GM23338 (cell line): ENCODE data around the gene ERCC6L. TPM values are rescaled to one million over a fixed set of nuclear protein-coding genes. Genes with fewer than 3 reads are reported as not detected.

ENCODE experiments used
- ATAC-seq: fragments of 200-7000 bp; cut with Tn5 transposase; 3 replicates; pipeline ENCODE4 v1.9.1; 2020
- DNase-seq: peaks from one replicate; pipeline ENCODE4 v3.0.0-alpha.2; 2015; ENCODE audit warnings: low spot score
- H2AFZ ChIP-seq: fragments of 200-600 bp; sonication (generic); 2 replicates; pipeline ENCODE4 v1.8.0; 2016; ENCODE audit warnings: antibody characterized with exemption, mild to moderate bottlenecking, moderate library complexity
- H3F3A ChIP-seq: fragments of 200-600 bp; sonication (generic); replicated peaks from 2 replicates; pipeline ENCODE4 v1.8.0; 2017; ENCODE audit warnings: antibody characterized with exemption, mixed run types, low read depth
- H3K27ac ChIP-seq: fragments of 200-600 bp; sonication (generic); 2 replicates; pipeline ENCODE4 v1.6.1; 2016; ENCODE audit warnings: low read depth
- H3K27me3 ChIP-seq: fragments of 200-600 bp; sonication (generic); 2 replicates; pipeline ENCODE4 v1.8.0; 2016; ENCODE audit warnings: mild to moderate bottlenecking, mixed run types, moderate library complexity; ENCODE audit not compliant: insufficient read depth
- H3K36me3 ChIP-seq: fragments of 200-600 bp; sonication (generic); 2 replicates; pipeline ENCODE4 v1.8.0; 2016; ENCODE audit warnings: mild to moderate bottlenecking; ENCODE audit not compliant: insufficient read depth
- H3K4me1 ChIP-seq: fragments of 200-600 bp; sonication (generic); 2 replicates; pipeline ENCODE4 v1.8.0; 2016; ENCODE audit warnings: mild to moderate bottlenecking, moderate library complexity; ENCODE audit not compliant: insufficient read depth
- H3K4me2 ChIP-seq: fragments of 200-600 bp; sonication (generic); 2 replicates; pipeline ENCODE4 v1.7.1; 2017; ENCODE audit warnings: mixed run types
- H3K4me3 ChIP-seq: fragments of 200-600 bp; sonication (generic); 2 replicates; pipeline ENCODE4 v1.6.1; 2016; ENCODE audit warnings: mixed run types
- H3K79me2 ChIP-seq: fragments of 200-600 bp; sonication (generic); replicated peaks from 2 replicates; pipeline ENCODE4 v1.8.0; 2017; ENCODE audit warnings: mild to moderate bottlenecking; ENCODE audit not compliant: insufficient read depth
- H3K9me2 ChIP-seq: fragments of 200-600 bp; sonication (generic); 2 replicates; pipeline ENCODE4 v1.8.0; 2017; ENCODE audit not compliant: insufficient read depth
- H4K20me1 ChIP-seq: fragments of 200-600 bp; sonication (generic); replicated peaks from 2 replicates; pipeline ENCODE4 v1.8.0; 2017; ENCODE audit warnings: mild to moderate bottlenecking; ENCODE audit not compliant: insufficient read depth
- H3K27ac Mint-ChIP-seq: 2 replicates; pipeline ENCODE4 v1.8.0; 2020; ENCODE audit warnings: inconsistent platforms, mild to moderate bottlenecking, moderate library complexity, mixed read lengths
- H3K27me3 Mint-ChIP-seq: 3 replicates; pipeline ENCODE4 v1.8.0; 2022; ENCODE audit warnings: low read depth, mild to moderate bottlenecking, moderate library complexity, mixed read lengths, inconsistent platforms; ENCODE audit not compliant: insufficient read depth, poor library complexity
- H3K36me3 Mint-ChIP-seq: 3 replicates; pipeline ENCODE4 v1.8.0; 2021; ENCODE audit warnings: low read depth, mild to moderate bottlenecking, inconsistent platforms, moderate library complexity, mixed read lengths
- H3K4me1 Mint-ChIP-seq: 3 replicates; pipeline ENCODE4 v1.8.0; 2020; ENCODE audit warnings: mild to moderate bottlenecking, inconsistent platforms, mixed read lengths
- H3K4me3 Mint-ChIP-seq: 3 replicates; pipeline ENCODE4 v1.8.0; 2021; ENCODE audit warnings: moderate library complexity, mild to moderate bottlenecking, inconsistent platforms, mixed read lengths
- H3K9me3 Mint-ChIP-seq: 3 replicates; pipeline ENCODE4 v1.8.0; 2020; ENCODE audit warnings: moderate library complexity, mild to moderate bottlenecking, inconsistent platforms, mixed read lengths
- CREB1 ChIP-seq: fragments of 250-450 bp; sonication (Bioruptor Pico); IDR thresholded peaks from 2 replicates; pipeline ENCODE4 v1.5.0; 2020; ENCODE audit warnings: low read depth, mild to moderate bottlenecking, moderate library complexity
- EZH2 ChIP-seq: fragments of 200-600 bp; sonication (generic); IDR thresholded peaks from one replicate; pipeline ENCODE4 v1.8.0; 2017; ENCODE audit warnings: antibody characterized with exemption, mild to moderate bottlenecking, low read depth; ENCODE audit not compliant: unreplicated experiment
- JUNB ChIP-seq: IDR thresholded peaks from one replicate; pipeline ENCODE4 v1.6.1; 2016; ENCODE audit warnings: antibody characterized with exemption; ENCODE audit not compliant: unreplicated experiment
- NANOG ChIP-seq: IDR thresholded peaks from 2 replicates; pipeline ENCODE4 v1.6.1; 2016; ENCODE audit warnings: antibody characterized with exemption, borderline replicate concordance
- POLR2AphosphoS5 ChIP-seq: IDR thresholded peaks from 2 replicates; pipeline ENCODE4 v1.6.1; 2016; ENCODE audit warnings: antibody characterized with exemption, low read depth
- polyA plus RNA-seq: library from polyadenylated mRNA; unstranded; fragments of >200 nt; fragmentation: Nextera tagmentation; extraction: Ambion mirVana; gene quantifications from 2 replicates; pipeline ENCODE4 v1.2.1, GENCODE V29; 2016
- small RNA-seq: library from RNA; depleted of rRNA; stranded (forward); fragments of <200 nt; gene quantifications from one replicate; pipeline ENCODE3, GENCODE V24; 2014; ENCODE audit warnings: low replicate concordance
- total RNA-seq: library from RNA; depleted of rRNA; stranded (reverse); fragments of >200 nt; shearing (Covaris generic); gene quantifications from 2 replicates; pipeline ENCODE4 v1.2.3, GENCODE V29; 2014; rRNA removed
- TF ChIP-seq, protein P1 (sequence below), 2 experiments: fragments of 200-600 bp in 1 of 2; sonication (generic) in 1 of 2; conservative IDR thresholded peaks; 2 replicates each; pipeline versions ENCODE4 v1.5.1 to v1.6.1; 2016 to 2017; ENCODE audit warnings: antibody characterized with exemption in 2 of 2, low read depth in 2 of 2, mild to moderate bottlenecking in 2 of 2, moderate library complexity in 1 of 2
- TF ChIP-seq, protein P2 (sequence below): IDR thresholded peaks from 2 replicates; pipeline ENCODE4 v1.6.1; 2016; ENCODE audit warnings: antibody characterized with exemption

ERCC6L gene
- total and polyA plus RNA-seq, 2 experiments from 2014 or later = 11.3 to 23.1 TPM

DNA sequence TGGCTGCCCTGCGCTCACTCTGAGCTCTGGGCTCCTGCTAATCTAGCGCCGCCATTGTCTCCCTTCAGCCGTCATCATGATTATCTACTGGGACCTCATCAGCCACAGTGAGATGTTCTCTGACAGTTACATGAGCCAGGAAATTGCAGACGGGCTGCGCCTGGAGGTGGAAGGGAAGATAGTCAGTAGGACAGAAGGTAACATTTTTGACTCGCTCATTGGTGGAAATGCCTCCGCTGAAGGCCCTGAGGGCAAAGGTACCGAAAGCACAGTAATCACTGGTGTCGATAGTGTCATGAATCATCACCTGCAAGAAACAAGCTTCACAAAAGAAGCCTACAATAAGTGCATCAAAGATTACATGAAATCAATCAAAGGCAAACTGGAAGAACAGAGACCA lies 79.1 kb downstream of the ERCC6L start (continued):
- TF ChIP-seq, protein P1, sequence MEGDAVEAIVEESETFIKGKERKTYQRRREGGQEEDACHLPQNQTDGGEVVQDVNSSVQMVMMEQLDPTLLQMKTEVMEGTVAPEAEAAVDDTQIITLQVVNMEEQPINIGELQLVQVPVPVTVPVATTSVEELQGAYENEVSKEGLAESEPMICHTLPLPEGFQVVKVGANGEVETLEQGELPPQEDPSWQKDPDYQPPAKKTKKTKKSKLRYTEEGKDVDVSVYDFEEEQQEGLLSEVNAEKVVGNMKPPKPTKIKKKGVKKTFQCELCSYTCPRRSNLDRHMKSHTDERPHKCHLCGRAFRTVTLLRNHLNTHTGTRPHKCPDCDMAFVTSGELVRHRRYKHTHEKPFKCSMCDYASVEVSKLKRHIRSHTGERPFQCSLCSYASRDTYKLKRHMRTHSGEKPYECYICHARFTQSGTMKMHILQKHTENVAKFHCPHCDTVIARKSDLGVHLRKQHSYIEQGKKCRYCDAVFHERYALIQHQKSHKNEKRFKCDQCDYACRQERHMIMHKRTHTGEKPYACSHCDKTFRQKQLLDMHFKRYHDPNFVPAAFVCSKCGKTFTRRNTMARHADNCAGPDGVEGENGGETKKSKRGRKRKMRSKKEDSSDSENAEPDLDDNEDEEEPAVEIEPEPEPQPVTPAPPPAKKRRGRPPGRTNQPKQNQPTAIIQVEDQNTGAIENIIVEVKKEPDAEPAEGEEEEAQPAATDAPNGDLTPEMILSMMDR (conservative IDR thresholded peaks at IDR 0.05; ENCODE audit: low read depth in 2 of 2) = no peak
- TF ChIP-seq EZH2 (no peak), POLR2AphosphoS5 (no peak), NANOG (no peak)

DNA sequence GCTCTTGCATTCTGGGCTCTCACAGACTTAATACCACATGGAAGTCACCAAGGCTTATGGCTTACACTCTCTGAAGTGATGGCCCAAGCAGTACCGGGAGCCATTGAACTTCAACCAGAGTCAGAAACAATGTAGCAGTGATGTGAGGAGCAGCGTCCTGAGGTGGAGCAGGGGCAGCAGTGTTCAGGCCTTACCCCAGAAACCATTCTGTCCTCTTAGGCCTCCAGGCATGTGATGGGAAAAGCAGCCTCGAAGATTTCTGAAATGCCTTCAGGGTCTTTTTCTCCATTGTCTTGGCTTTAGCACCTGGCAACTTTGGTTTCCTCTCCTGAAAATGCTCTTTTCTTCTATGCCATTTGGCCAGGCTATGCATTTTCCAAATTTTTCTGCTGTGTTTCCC lies 80.1 kb downstream of the ERCC6L start:
- Histone ChIP-seq H3F3A (no peaks in the 10 kb centered on the region), H3K79me2 (no peaks in the 10 kb centered on the region), H3K4me1 (no peaks in the 10 kb centered on the region), H3K4me2 (no peak overlapping the region), H3K27ac (no peak overlapping the region), H3K4me3 (no peak overlapping the region), H3K36me3 (no peaks in the 10 kb centered on the region), H2AFZ (no peak overlapping the region), H4K20me1 (no peaks in the 10 kb centered on the region), H3K27me3 (no peaks in the 10 kb centered on the region), H3K9me2 (no peaks in the 10 kb centered on the region)
- DNase-seq = no peak
- Mint-ChIP-seq H3K4me3 (no peak overlapping the region), H3K36me3 (peaks cover 7% of the 10 kb centered on the region), H3K4me1 (no peaks in the 10 kb centered on the region), H3K27ac (no peak overlapping the region), H3K27me3 (no peaks in the 10 kb centered on the region), H3K9me3 (peaks cover 24% of the 10 kb centered on the region)
- no peak for ATAC-seq
- TF ChIP-seq, protein P1 (conservative IDR thresholded peaks at IDR 0.05; ENCODE audit: low read depth in 2 of 2) = no peak
- TF ChIP-seq CREB1 (CRISPR knock-in tag) = no peak
- no peak for TF ChIP-seq JUNB
- TF ChIP-seq, protein P2, sequence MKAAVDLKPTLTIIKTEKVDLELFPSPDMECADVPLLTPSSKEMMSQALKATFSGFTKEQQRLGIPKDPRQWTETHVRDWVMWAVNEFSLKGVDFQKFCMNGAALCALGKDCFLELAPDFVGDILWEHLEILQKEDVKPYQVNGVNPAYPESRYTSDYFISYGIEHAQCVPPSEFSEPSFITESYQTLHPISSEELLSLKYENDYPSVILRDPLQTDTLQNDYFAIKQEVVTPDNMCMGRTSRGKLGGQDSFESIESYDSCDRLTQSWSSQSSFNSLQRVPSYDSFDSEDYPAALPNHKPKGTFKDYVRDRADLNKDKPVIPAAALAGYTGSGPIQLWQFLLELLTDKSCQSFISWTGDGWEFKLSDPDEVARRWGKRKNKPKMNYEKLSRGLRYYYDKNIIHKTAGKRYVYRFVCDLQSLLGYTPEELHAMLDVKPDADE = no peak

Small RNAs within 50 kb of the gene (small RNA-seq; reads per million reads assigned to genes)
- not detected for gene RF00019

Other genes starting within 250 kb of the ERCC6L start
- 0.35 and 0.94 TPM in 2 replicates for gene RTL5, start 107.1 kb downstream of the ERCC6L start, total RNA-seq
- 0.31 and 0.52 TPM in 2 replicates for gene RTL5, start 107.1 kb downstream of the ERCC6L start, polyA plus RNA-seq
- gene PIN4, start 57.3 kb downstream of the ERCC6L start, total RNA-seq = 3.5 and 7.2 TPM in 2 replicates
- 72.5 and 80.6 TPM in 2 replicates for gene PIN4, start 57.3 kb downstream of the ERCC6L start, polyA plus RNA-seq
- gene RPS4X, start 38.2 kb upstream of the ERCC6L start, total RNA-seq = 550 and 572 TPM in 2 replicates
- gene RPS4X, start 38.2 kb upstream of the ERCC6L start, polyA plus RNA-seq = 648 and 664 TPM in 2 replicates
- gene CITED1, start 66.9 kb upstream of the ERCC6L start, total RNA-seq = 0.45 and 2.1 TPM in 2 replicates
- 1.1 and 2.0 TPM in 2 replicates for gene CITED1, start 66.9 kb upstream of the ERCC6L start, polyA plus RNA-seq